Activated T-cell treated with anti-CD3 and anti-CD28 coated beads for 1 hour (primary cell): ENCODE results near the gene GPR153.

Experiments used
- DNase-seq: peaks from one replicate; pipeline ENCODE4 v3.0.0-alpha.2; 2020; ENCODE audit warnings: low read depth

The GPR153 gene

GRCh38 chr1:6248161-6248776, 12.6 kb downstream of the GPR153 start:
- DNase-seq: no peak

GRCh38 chr1:6247651-6248050, 13.2 kb downstream of the GPR153 start:
- DNase-seq: no peak

- DNase-seq: peak; percentile 79
Measured at GRCh38 chr1:6246497-6247467, 14.1 kb downstream of the GPR153 start.

- DNase-seq: peak; percentile 14
Measured at GRCh38 chr1:6245869-6246496, 14.9 kb downstream of the GPR153 start.

GRCh38 chr1:6245086-6245868, 15.6 kb downstream of the GPR153 start:
- DNase-seq: peak; percentile 76

GRCh38 chr1:6244401-6245049, 16.4 kb downstream of the GPR153 start:
- DNase-seq: no peak

GRCh38 chr1:6243993-6244392, 16.9 kb downstream of the GPR153 start, which contains the start of gene HES3:
HES3 (plus strand) TSS chr1:6244179; CDS start chr1:6244366, 187 bp downstream.
- no peak for DNase-seq

- no peak for DNase-seq
Measured at GRCh38 chr1:6243053-6243834, 17.7 kb downstream of the GPR153 start.

GRCh38 chr1:6241887-6242740, 18.8 kb downstream of the GPR153 start:
- DNase-seq: no peak

- DNase-seq: no peak
Measured at GRCh38 chr1:6241107-6241886, 19.6 kb downstream of the GPR153 start.

GRCh38 chr1:6239950-6240768, 20.7 kb downstream of the GPR153 start:
- DNase-seq: no peak

- DNase-seq: no peak
Measured at GRCh38 chr1:6239213-6239752, 21.6 kb downstream of the GPR153 start.

- DNase-seq: no peak
Measured at GRCh38 chr1:6237093-6237492, 23.8 kb downstream of the GPR153 start.

- no peak for DNase-seq
Measured at GRCh38 chr1:6235296-6235677, 25.6 kb downstream of the GPR153 start.

GRCh38 chr1:6234502-6235295, 26.2 kb downstream of the GPR153 start:
- no peak for DNase-seq

GRCh38 chr1:6233376-6233775, 27.5 kb downstream of the GPR153 start:
- DNase-seq: no peak

- no peak for DNase-seq
Measured at GRCh38 chr1:6225651-6226050, 35.2 kb downstream of the GPR153 start.
